Stimulated activated CD4-positive, alpha-beta T cell treated with anti-CD3 and anti-CD28 coated beads, Interleukin-1b, Interleukin-23, amount 100 ng/mL, for 24 hours (primary cell): Measurements from ENCODE around the gene CAMTA1.
"Not testable (repeated sequence)": the region's sequence is repeated elsewhere in the genome, so short reads cannot be mapped to it uniquely, and the experiment has no call there.

ENCODE experiments used
- DNase-seq, 4 experiments: peaks; one replicate each; pipeline ENCODE4 v3.0.0-alpha.2; 2020; ENCODE audit warnings: low read depth in 4 of 4, low spot score in 1 of 4

Gene CAMTA1

GRCh38 chr1:6805004-6805416 lies 19.8 kb downstream of the CAMTA1 start:
- no peak for DNase-seq

GRCh38 chr1:6807782-6808181 lies 22.5 kb downstream of the CAMTA1 start:
- no peak for DNase-seq

GRCh38 chr1:6809461-6809860 lies 24.2 kb downstream of the CAMTA1 start:
- DNase-seq, result no peak

- DNase-seq, result not testable (repeated sequence)
These were observed 25.0 kb downstream of the CAMTA1 start for GRCh38 chr1:6810146-6810734.

- no peak for DNase-seq
These were observed 26.3 kb downstream of the CAMTA1 start for GRCh38 chr1:6811583-6811982.

GRCh38 chr1:6813165-6813564 lies 27.9 kb downstream of the CAMTA1 start:
- DNase-seq, result no peak

GRCh38 chr1:6815726-6816125 lies 30.5 kb downstream of the CAMTA1 start:
- DNase-seq, result no peak

- no peak for DNase-seq
These were observed 34.2 kb downstream of the CAMTA1 start for GRCh38 chr1:6819246-6820040.

GRCh38 chr1:6820899-6821298 lies 35.6 kb downstream of the CAMTA1 start:
- no peak for DNase-seq

GRCh38 chr1:6822530-6823359 lies 37.5 kb downstream of the CAMTA1 start:
- DNase-seq, result no peak

GRCh38 chr1:6823793-6824192 lies 38.5 kb downstream of the CAMTA1 start:
- DNase-seq, result no peak

GRCh38 chr1:6824665-6825368 lies 39.6 kb downstream of the CAMTA1 start:
- DNase-seq, result no peak

- no peak for DNase-seq
These were observed 40.6 kb downstream of the CAMTA1 start for GRCh38 chr1:6825828-6826227.

- no peak for DNase-seq
These were observed 41.8 kb downstream of the CAMTA1 start for GRCh38 chr1:6827079-6827478.

- DNase-seq, result no peak
These were observed 42.4 kb downstream of the CAMTA1 start for GRCh38 chr1:6827630-6828165.

- no peak for DNase-seq
These were observed 46.1 kb downstream of the CAMTA1 start for GRCh38 chr1:6831366-6831765.

- not testable (repeated sequence) for DNase-seq
These were observed 46.8 kb downstream of the CAMTA1 start for GRCh38 chr1:6832006-6832405.

- DNase-seq, result no peak
These were observed 47.4 kb downstream of the CAMTA1 start for GRCh38 chr1:6832531-6833188.

GRCh38 chr1:6833804-6834203 lies 48.5 kb downstream of the CAMTA1 start:
- DNase-seq, result no peak

- DNase-seq, result no peak
These were observed 49.1 kb downstream of the CAMTA1 start for GRCh38 chr1:6834366-6834765.

GRCh38 chr1:6835139-6835538 lies 49.9 kb downstream of the CAMTA1 start:
- no peak for DNase-seq
